CD4-positive, alpha-beta T cell treated with Interleukin-15 for 1 hour (primary cell): ENCODE measurements around the gene FBXO45.
A peak's percentile ranks its signal among the peaks of the same experiment; 100 is the strongest.
"Not testable (repeated sequence)": the region's sequence is repeated elsewhere in the genome, so short reads cannot be mapped to it uniquely, and the experiment has no call there.

Experiments used
- DNase-seq: peaks from one replicate; pipeline ENCODE4 v3.0.0-alpha.2; 2020

FBXO45 gene, protein sequence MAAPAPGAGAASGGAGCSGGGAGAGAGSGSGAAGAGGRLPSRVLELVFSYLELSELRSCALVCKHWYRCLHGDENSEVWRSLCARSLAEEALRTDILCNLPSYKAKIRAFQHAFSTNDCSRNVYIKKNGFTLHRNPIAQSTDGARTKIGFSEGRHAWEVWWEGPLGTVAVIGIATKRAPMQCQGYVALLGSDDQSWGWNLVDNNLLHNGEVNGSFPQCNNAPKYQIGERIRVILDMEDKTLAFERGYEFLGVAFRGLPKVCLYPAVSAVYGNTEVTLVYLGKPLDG

DNA sequence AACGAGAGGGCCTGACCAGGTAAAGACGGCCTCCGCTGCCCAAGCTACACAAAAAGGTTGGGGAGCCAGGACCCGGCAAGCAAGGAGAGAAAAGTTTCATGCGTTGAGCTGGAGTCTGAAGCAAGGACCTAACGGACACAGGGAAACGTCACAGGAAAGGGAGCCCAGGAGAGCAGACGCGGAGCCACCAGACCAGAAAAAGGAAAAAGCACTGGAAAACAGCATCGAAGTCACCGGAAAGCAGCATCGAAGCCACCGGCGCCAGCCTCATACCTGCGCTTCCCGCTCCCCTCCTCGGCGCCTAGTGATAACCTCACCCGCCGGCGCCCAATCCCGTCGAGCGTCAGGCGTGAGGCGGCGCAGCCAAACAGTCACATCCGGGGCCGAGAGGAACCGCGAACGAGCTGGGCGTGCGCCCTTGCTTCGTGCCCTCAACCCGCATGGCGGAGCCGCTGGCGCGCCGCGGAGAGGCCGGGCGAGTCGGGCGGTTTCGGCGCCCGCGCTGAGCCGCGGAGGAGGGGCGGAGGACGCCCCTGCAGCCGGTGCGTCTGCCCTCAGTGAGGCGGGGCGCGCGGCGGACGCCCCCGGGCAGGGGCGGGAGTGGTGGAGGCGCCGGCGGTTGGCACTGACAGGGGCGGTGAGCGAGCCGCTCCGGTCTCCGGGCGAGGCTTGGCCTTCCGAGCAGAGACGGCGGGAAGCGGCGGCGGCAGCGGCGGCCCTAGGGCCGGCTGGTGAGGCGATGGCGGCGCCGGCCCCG, at the start of gene FBXO45, which contains the start of gene WDR53:
Gene FBXO45, plus strand, starts transcription at position 415 of the 757 bp plus-strand sequence. Its CDS starts 325 bp downstream, at position 740.
Gene WDR53, minus strand, starts transcription at position 309 of the 757 bp plus-strand sequence. CDS start 7,079 bp downstream, outside the sequence.
- peak; percentile 95 for DNase-seq

DNA sequence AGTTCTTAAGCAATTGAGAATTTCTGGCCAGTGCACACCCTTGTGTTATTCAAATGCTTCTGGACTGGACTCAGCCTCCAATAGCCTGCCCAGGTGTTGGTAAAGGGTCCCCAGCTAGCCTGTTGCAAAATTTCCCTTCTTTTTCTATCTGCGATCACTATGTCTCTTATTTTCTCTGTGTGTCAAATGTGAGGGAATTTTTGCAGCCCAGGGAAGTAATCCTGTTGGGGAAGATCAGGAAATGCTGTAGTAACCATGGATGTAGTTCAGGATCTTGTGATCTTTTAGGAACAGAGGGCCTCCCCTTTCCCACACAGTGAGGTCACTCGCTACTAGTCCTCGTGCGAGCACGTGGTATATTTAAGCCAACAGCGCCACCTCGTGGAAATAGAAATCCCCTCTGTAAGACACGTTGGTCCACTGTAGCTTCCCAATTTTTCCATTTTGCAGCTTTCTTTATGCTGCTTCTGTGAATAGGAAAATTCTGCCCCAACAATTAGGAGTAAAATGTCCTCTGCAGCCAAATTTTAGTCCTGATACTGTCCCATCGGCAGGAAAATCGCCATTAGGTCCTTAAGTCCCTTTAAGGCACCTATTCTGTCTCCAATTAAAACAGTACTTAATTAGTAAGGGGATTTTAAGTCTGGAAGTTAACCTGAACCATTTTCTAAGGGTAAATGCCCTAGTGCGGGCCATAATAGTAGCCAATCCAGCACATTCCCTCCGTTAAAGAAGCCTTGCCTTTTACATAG, 49.3 kb upstream of the FBXO45 start:
- DNase-seq, result peak; percentile 40

DNA sequence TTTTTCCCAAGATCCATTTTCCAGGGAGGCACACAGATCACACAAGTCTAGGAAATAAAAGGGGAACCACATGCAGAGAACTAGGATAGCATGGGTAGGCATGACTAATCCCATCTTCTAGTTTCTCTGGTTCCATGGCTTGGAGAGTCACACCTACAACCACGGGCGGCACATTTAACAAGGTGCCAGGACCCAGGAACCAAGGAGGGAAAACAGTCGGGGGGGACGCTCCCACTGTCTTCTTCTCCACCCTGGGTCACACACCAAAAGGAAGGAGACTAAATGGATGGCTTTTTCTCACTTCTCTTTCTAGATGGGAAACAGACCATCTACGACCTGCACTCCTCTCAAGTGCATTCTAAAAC, 48.8 kb upstream of the FBXO45 start:
- DNase-seq, result no peak

DNA sequence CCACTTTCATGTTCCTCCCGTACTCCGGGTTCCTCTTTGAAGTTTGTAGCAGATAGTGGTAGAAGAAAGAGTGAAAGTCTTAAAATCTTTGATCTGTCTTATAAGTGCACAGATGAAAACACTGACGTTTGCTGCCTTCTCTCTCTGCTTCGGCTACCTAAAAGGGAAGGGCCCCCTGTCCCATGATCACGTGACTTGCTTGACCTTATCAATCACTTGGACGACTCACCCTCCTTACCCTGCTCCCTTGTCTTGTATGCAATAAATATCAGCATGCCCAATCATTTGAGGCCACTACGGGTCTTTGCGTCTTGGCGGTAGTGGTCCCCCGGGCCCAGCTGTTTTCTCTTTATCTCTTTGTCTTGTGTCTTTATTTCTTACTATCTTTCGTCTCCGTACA, 47.2 kb upstream of the FBXO45 start:
- DNase-seq, result not testable (repeated sequence)

DNA sequence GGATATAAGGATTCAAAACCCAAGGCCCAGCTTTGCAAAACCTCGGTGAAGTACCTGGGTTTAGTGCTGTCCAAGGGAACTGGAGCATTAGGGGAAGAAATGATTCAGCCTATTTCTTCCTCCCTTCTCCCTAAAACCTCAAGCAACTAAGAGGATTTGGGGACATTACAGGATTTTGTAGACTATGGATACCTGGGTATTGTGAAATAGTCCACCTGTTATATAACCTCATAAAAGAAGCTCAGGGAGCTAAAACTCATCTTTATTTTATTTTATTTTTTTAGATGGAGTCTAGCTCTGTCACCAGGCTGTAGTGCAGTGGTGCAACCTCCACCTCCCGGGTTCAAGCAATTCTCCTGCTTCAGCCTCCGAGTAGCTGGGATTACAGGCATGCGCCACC, 44.6 kb upstream of the FBXO45 start:
- DNase-seq, result no peak

DNA sequence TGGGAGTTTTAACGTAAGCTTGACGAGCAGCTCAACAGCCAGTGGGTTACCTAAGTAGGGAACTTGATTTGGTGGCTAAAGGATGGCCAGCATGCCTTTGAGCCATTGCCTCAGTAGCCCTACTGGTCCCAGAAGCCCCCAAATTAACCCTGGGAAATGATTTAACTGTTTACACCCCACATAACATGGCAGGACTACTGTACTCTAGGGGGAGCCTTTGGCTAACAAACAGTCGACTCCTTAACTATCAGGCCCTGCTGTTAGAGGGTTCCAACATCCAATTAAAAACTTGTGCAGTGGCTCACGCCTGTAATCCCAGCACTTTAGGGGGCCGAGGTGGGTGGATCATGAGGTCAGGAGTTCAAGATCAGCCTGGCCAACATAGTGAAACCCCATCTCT, 43.9 kb upstream of the FBXO45 start:
- no peak for DNase-seq

DNA sequence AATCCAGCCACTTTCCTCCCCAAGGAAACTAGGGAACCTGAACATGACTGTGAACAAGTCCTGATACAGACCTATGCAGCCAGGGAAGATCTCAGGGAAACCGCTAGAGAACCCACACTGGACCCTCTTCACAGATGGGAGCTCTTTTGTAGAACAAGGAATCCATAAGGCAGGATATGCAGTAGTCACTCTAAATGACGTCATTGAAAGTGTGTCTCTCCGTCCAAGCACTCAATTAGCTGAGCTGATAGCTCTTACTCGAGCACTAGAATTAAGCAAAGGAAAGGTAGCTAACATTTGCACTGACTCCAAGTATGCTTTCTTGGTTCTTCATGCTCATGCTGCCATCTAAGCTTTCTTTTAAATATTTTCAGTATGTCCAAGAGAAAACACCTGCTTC, 43.3 kb upstream of the FBXO45 start:
- no peak for DNase-seq

DNA sequence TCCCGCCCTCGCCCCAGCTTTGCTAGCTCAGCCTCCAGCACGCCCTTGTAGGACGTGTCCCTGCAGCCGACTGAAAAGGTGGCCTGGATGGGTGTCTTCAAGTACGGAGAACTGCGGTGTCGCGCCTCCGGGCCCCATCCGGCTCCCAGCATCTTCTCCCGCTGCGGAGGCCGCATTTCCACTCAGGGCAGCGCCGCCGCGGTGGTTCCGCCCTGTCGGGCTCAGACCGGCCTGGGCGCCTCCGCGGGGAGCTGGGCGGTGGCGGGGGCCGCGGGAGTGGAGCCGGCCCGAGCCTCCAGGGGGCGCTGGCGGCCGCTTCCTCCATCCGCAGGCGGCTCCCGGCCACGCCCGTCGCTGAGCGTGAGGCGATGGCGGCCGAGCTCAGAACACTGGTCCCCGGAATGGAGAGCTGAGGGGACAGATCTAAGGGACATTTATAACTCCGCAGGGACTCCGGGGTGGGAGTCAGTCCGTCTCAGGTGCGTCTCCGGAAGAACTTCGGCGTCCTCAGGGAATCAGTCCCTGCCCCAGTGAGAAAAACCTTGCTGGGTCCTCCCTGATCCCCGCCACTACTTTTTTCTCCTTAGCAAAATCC, 39.7 kb upstream of the FBXO45 start:
- peak; percentile 65 for DNase-seq

DNA sequence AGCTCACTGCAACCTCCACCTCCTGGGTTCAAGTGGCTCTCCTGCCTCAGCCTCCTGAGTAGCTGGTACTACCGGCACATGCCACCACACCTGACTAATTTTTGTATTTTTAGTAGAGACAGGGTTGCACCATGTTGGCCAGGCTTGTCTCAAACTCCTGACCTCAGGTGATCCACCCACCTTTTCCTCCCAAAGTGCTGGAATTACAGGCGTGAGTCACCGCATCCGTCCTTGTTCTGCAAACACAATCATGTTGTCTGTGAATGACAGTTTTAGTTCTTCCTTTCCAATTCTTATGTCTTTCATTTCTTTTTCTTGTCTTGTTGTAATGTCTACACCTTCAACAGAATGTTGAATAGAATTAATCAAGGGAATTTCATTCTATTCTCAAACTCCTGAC, 37.0 kb upstream of the FBXO45 start:
- no peak for DNase-seq

DNA sequence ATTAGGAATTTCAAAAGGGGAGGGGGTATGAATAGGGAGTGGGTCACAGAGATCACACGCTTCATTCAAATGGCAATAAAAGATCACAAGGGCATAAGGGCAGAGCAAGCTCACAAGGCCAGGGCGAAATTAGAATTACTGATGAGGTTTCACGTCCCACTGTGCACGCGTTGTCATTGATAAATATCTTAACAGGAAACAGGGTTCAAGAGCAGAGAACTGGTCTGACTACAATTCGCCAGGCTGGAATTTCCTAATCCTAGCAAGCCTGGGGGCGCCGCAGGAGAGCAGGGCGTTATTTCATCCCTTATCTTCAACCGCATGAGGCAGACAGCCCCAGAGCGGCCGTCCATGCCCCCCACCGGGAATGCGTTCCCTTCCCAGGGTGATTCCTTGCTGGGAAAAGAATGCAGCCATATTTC, 35.2 kb upstream of the FBXO45 start:
- DNase-seq, result no peak

DNA sequence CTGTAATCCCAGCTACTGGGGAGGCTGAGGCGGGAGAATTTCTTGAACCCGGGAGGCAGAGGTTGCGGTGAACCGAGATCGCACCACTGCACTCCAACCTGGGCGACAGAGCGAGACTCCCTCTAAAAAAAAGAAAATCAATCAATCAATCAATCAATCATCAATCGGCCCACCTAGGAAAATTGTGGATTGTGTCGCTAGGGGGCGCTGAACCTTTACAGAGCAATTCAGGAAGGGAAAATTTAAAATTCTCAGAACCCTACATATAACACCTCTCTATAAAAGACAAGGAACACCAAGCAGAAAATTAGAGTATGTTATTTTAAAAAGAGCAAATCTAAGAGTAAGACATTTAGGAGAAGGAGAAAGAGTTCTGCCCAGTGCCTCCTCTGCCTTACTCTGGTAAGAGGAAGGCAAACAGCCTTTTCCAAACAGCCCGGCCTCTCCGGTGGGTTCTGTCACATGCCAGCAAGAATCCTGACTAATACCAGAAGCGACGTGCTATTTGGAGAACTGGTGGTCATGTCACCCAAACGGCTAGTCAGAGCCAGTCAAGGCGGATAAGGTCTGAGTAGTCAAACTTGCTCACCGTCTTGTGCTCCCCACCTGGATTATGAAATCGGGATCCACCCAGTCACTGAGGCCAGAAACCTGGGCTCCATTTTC, 31.0 kb upstream of the FBXO45 start:
- peak; percentile 27 for DNase-seq

DNA sequence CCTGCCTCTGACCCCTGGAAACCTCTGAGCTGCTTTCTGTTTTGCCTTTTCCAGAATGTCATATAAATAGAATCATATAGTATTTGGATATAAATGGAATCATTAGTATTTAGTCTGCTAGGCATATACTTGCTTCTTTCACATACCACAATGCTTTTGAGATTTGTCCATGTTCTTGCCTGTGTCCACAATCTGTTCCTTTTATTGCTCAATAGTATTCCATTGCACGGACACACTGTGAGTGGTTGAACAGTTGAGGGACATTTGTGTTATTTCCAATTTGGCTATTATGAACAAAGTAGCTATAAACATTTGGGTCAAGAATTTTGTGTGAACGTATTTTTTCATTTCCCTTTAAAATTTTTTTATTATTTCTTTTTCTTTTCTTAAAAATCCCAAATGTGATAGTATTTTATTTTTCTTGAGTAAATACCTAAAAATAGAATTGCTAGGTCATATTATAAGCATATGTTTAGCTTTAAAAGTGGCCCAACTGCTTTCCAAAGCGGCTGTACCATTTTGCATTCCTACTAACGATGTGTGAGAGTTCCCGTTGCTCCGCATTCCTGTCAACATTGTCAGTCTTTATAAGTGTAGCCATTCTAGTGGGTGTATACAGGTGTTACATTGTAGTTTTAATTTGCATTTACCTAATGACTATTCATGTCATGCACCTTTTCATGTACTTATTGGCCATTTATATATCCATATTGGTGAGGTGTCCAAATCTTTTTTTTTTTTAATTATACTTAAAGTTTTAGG, 26.6 kb upstream of the FBXO45 start:
- no peak for DNase-seq

DNA sequence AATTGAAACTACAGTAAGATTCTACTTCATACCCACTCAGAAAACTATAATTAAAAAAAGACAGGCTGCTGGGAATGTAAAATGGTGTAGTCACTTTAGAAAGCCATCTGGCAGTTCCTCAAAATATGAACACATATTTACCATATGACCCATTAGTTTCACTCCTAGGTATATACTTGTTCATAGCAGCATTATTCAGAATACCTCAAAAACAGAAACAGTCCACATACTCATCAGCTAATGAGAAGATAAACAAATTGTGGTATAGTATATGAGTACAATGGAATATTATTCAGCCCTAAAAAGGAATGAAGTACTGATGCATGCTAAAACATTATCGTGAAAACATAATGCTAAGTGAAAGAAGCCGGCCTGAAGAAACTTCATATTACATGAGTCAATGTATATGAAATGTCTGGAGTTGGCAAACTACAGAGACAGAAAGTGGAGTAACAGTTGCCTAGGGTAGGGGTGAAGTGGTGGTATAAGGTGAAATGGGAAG, 23.9 kb upstream of the FBXO45 start:
- DNase-seq, result no peak

DNA sequence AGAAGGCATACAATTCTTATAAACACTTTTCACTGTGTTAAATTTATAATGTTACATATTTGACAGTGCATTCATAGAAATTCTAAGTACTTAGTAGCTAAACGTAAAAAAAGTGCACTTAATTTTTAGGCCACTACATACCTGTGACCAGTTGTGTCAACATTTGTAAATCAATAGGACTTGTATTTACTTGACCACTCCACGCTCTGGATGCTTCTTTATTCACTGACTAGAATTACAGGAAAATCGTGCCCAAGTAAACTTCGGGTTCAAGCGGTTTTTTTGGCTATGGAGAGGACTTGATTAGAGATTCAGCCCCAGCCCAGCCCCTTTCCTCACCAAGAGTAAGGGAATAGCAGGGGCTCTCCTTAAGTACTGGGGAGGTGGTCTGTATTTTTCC, 21.9 kb upstream of the FBXO45 start:
- DNase-seq, result no peak

DNA sequence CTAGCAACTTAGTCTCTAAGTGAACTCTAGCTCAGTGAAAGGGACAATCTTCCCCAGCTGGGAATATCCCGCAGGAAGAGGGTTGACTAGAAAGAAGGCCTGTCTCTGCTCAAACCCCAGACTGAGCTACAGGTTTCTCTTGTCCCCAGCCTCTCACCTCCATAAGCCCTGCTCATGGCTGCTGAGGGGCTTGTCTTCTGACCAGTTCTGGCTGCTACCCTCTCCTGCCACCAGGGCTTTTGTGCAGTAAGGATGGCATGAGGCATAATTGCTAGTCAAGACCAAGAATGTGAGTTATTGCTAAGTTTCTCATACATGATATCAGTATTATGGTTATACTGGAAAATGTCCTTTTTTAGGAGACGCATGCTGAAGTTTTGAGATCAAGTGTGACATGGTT, 21.4 kb upstream of the FBXO45 start:
- no peak for DNase-seq

DNA sequence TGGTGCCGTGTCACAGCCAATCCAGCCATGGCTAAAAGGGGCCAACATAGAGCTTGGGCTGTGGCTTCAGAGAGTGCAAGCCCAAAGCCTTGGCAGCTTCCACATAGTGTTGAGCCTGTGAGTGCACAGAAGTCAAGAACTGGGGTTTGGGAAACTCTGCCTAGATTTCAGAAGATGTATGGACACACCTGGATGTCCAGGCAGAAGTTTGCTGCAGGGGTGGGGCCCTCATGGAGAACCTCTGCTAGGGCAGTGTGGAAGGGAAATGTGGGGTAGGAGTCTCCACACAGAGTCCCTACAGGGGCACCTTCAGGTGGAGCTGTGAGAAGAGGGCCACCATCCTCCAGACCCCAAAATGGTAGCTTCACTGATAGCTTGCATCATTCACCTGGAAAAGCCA, 19.1 kb upstream of the FBXO45 start:
- not testable (repeated sequence) for DNase-seq

DNA sequence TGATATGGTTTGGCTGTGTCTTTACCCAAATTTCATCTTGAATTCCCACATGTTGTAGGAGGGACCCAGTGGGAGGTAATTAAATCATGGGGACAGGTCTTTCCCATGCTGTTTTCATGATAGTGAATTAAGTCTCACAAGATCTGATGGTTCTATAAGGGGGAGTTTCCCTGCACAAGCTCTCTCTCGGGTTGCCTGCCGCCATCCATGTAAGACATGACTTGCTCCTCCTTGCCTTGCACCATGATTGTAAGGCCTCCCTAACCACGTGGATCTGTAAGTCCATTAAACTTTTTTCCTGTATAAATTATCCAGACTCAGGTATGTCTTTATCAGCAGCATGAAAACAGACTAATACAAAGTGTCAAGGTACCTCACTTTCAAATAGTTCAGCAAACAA, 18.3 kb upstream of the FBXO45 start:
- not testable (repeated sequence) for DNase-seq

DNA sequence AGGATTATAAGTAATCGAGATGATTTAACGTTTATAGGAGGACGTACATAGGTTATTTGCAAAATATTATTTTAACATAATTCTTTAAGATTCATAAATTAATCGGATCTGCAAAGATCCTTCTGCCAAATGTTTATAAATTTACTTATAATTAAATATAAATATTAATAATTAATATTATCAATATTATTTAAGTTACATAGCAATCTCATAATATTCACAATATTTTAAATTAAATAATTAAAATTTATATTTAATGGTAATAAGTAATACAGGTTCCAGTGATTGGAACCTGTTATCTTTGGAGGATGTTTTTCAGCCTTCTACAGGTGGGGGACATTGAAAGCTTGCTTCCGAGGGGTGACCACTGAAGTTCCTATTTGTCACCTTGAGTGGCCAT, 16.2 kb upstream of the FBXO45 start:
- DNase-seq, result no peak

DNA sequence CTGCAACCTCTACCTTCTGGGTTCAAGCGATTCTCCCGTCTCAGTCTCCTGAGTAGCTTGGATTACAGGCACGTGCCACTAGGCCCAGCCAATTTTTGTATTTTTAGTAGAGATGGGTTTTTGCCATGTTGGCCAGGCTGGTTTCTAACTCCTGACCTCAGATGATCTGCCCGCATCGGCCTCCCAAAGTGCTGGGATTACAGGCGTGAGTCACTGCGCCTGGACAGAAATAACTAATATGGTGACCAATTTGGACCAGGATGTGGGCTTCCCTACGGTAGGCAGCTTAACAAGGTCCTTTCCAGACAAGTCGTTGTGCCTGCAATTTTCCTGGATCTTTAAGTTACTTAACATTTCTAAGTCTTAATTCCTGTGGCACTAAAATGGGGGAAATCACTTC, 14.9 kb upstream of the FBXO45 start:
- DNase-seq, result no peak

DNA sequence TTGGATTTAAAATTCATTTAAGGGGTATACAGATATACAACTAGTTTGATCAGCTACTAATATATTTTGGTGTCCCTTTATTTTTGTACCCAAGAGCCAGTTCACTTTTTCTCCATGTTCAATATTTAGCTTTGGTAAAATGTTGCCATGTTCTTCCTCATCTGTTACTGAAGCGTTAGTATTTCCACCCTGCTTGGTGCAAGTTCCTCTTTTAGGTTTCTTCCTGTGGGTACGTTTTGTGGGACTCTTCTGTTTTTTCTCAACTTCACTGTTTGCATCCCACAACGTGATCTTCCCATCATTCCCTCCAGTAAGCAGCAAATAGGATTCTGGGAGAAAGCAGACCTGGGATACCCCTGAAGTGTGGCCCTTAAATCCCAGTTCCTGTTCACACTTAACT, 14.3 kb upstream of the FBXO45 start:
- no peak for DNase-seq

DNA sequence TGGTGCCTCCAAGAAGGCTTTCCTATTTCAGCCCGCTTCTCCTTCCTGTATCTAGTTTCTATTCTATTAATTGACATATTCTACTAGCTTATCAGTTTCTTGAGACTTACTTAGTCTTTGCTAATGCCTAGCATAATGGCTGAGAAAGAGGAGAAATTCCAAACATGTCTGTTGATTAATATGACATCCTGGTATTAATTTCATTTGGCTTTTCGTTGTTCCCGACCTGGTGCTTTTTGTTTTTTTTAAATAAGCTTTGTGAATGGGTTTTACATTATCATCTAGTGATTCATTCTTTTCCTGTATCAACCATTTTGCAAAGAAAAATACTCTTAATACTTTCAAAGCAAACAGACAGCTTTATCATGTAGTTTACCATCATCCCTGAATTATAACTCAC, 13.2 kb upstream of the FBXO45 start:
- DNase-seq, result no peak

DNA sequence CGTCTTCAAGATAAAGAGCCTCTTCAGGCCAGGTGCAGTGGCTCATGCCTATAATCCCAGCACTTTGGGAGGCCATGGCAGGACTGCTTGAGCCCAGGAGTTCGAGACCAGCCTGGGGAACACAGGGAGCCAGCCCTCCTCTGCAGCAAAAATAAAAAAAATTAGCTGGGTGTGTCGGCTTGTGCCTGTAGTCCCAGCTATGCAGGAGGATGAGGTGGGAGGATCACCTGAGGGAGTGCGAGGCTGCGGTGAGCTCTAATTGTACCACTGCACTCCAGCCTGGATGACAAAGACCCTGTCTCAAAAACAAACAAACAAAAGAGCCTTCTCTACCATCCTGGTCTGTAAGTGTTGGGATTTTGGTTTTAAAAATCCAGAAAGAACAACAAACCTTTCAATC, 11.2 kb upstream of the FBXO45 start:
- DNase-seq, result no peak
